C4-2B (cell line): ENCODE measurements around the gene ILF3.

Source experiments
- CTCF ChIP-seq: fragments of 450-650 bp; conservative IDR thresholded peaks from 2 replicates; pipeline ENCODE4 v1.5.1; 2017; ENCODE audit warnings: mild to moderate bottlenecking
- ZFX ChIP-seq: fragments of 450-650 bp; IDR thresholded peaks from 2 replicates; pipeline ENCODE4 v1.6.1; 2017

GRCh38 chr19:10683582-10683981, 29.4 kb downstream of the ILF3 start:
- TF ChIP-seq CTCF = no peak
- no peak for TF ChIP-seq ZFX
